GM12864 (cell line): Measurements from ENCODE around the gene UCHL3.
A peak's percentile ranks its signal among the peaks of the same experiment; 100 is the strongest.

Experiments used
- DNase-seq: peaks from one replicate; pipeline ENCODE4 v3.0.0-alpha.2; 2011; ENCODE audit warnings: low read depth
- H3K4me3 ChIP-seq: 2 replicates; pipeline ENCODE4 v1.5.1; 2011; ENCODE audit warnings: mild to moderate bottlenecking, low read depth, low read length, control low read depth
- CTCF ChIP-seq: IDR thresholded peaks from 2 replicates; pipeline ENCODE4 v1.5.1; 2011; ENCODE audit warnings: low read depth, mild to moderate bottlenecking, moderate library complexity, low read length, control low read depth, inconsistent platforms; ENCODE audit errors: missing control alignments

The UCHL3 gene

GRCh38 chr13:75512253-75512652 is 37.3 kb upstream of the UCHL3 start:
- DNase-seq = peak; percentile 60
- no peak overlapping the region for H3K4me3 ChIP-seq
- TF ChIP-seq CTCF = no peak

GRCh38 chr13:75513271-75513670 is 36.3 kb upstream of the UCHL3 start:
- DNase-seq = no peak
- no peak overlapping the region for H3K4me3 ChIP-seq
- TF ChIP-seq CTCF = no peak

- TF ChIP-seq CTCF = no peak
- H3K4me3 ChIP-seq = no peak overlapping the region
- no peak for DNase-seq
Measured at GRCh38 chr13:75514080-75514995, 35.3 kb upstream of the UCHL3 start.

GRCh38 chr13:75518439-75519088 is 31.0 kb upstream of the UCHL3 start:
- DNase-seq = no peak
- no peak for TF ChIP-seq CTCF
- no peak overlapping the region for H3K4me3 ChIP-seq

- H3K4me3 ChIP-seq = no peak overlapping the region
- no peak for TF ChIP-seq CTCF
- DNase-seq = no peak
Measured at GRCh38 chr13:75521956-75522355, 27.6 kb upstream of the UCHL3 start.

- no peak overlapping the region for H3K4me3 ChIP-seq
- TF ChIP-seq CTCF = no peak
- DNase-seq = no peak
Measured at GRCh38 chr13:75530549-75530961, 19.0 kb upstream of the UCHL3 start.
